Cardiac muscle cell (in vitro differentiated cells and primary cell): ENCODE data around the gene SPRED2. TPM values are rescaled to one million over a fixed set of nuclear protein-coding genes. Genes with fewer than 3 reads are reported as not detected.
A peak's percentile ranks its signal among the peaks of the same experiment; 100 is the strongest.

Experiments used
- DNase-seq, 2 donors: peaks; one replicate each; pipeline versions ENCODE4 v3.0.0 to v3.0.0-alpha.2; 2010 to 2017; ENCODE audit warnings: low read depth in 1 of 2, low spot score in 1 of 2
- H3K27ac ChIP-seq: fragments of 200-600 bp; sonication (generic); 2 replicates; pipeline ENCODE4 v1.5.1; 2016
- H3K27me3 ChIP-seq: fragments of 200-600 bp; sonication (generic); 2 replicates; pipeline ENCODE4 v1.6.0; 2016; ENCODE audit warnings: control low read depth
- H3K36me3 ChIP-seq: fragments of 200-600 bp; sonication (generic); 2 replicates; pipeline ENCODE4 v1.5.1; 2016; ENCODE audit warnings: control low read depth
- H3K4me1 ChIP-seq: fragments of 200-600 bp; sonication (generic); 2 replicates; pipeline ENCODE4 v1.8.1; 2017; ENCODE audit warnings: low read depth, mild to moderate bottlenecking, mixed run types
- H3K4me3 ChIP-seq: fragments of 200-600 bp; sonication (generic); 2 replicates; pipeline ENCODE4 v1.5.1; 2016; ENCODE audit warnings: mild to moderate bottlenecking
- H3K9me3 ChIP-seq: fragments of 200-600 bp; sonication (generic); 2 replicates; pipeline ENCODE4 v1.5.1; 2017; ENCODE audit warnings: low read depth, mild to moderate bottlenecking, control low read depth
- CTCF ChIP-seq: IDR thresholded peaks from 2 replicates; pipeline ENCODE4 v1.5.1; 2012; ENCODE audit warnings: low read depth, mild to moderate bottlenecking, low read length
- polyA plus RNA-seq: library from polyadenylated mRNA; unstranded; fragments of >200 nt; fragmentation: Nextera tagmentation; extraction: Ambion mirVana; gene quantifications from 2 replicates; pipeline ENCODE4 v1.2.1, GENCODE V29; 2016
- total RNA-seq: library from RNA; depleted of rRNA; stranded (reverse); fragments of >200 nt; gene quantifications from 2 replicates; pipeline ENCODE4 v1.2.3, GENCODE V29; 2016

SPRED2 gene
- total and polyA plus RNA-seq, 2 experiments from 2014 or later, result 11.7 to 18.9 TPM

- no peak for TF ChIP-seq CTCF
- H3K36me3 ChIP-seq, result no peaks in the 10 kb centered on the region
- peak in 1 of 2 donors; percentile 87 for DNase-seq
- H3K4me3 ChIP-seq, result no peak overlapping the region
- no peaks in the 10 kb centered on the region for H3K27me3 ChIP-seq
- H3K27ac ChIP-seq, result no peak overlapping the region
- H3K9me3 ChIP-seq, result no peaks in the 10 kb centered on the region
- peaks cover 4% of the 10 kb centered on the region for H3K4me1 ChIP-seq
These were observed 49.5 kb downstream of the SPRED2 start for GRCh38 chr2:65382776-65383357.

- Histone ChIP-seq H3K27ac (no peak overlapping the region), H3K4me3 (no peak overlapping the region), H3K9me3 (no peaks in the 10 kb centered on the region), H3K36me3 (no peaks in the 10 kb centered on the region), H3K27me3 (no peaks in the 10 kb centered on the region), H3K4me1 (peaks cover 8% of the 10 kb centered on the region)
- TF ChIP-seq CTCF, result no peak
- DNase-seq, result no peak
These were observed 50.1 kb downstream of the SPRED2 start for GRCh38 chr2:65382323-65382722.

- no peak for TF ChIP-seq CTCF
- Histone ChIP-seq H3K4me1 (peaks cover 8% of the 10 kb centered on the region), H3K27me3 (no peaks in the 10 kb centered on the region), H3K27ac (no peak overlapping the region), H3K4me3 (no peak overlapping the region), H3K36me3 (no peaks in the 10 kb centered on the region), H3K9me3 (no peaks in the 10 kb centered on the region)
- DNase-seq, result no peak
These were observed 50.8 kb downstream of the SPRED2 start for GRCh38 chr2:65381607-65382051.

DNA sequence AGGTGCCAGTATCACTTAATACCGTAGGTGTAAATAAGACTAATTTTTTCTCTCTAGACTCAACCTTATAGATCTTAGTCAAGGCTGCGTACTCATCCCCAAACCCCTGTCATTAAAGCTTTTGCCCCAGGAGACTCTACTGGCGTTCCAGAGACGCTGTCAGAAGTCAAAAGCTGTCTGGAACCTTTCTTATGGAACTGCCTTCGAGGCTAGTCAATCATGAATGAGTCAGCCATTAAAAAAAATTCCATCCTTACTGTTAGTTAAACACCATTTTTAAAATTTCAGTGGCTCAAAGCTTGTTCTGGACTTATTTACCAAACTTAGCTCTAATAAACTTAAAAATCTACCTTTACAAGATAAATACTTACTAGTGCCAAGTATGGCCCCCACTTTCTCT is 52.1 kb downstream of the SPRED2 start:
- Histone ChIP-seq H3K4me1 (peaks cover 8% of the 10 kb centered on the region), H3K4me3 (no peak overlapping the region), H3K36me3 (no peaks in the 10 kb centered on the region), H3K27ac (no peak overlapping the region), H3K9me3 (no peaks in the 10 kb centered on the region), H3K27me3 (no peaks in the 10 kb centered on the region)
- DNase-seq, result no peak
- TF ChIP-seq CTCF, result no peak

DNA sequence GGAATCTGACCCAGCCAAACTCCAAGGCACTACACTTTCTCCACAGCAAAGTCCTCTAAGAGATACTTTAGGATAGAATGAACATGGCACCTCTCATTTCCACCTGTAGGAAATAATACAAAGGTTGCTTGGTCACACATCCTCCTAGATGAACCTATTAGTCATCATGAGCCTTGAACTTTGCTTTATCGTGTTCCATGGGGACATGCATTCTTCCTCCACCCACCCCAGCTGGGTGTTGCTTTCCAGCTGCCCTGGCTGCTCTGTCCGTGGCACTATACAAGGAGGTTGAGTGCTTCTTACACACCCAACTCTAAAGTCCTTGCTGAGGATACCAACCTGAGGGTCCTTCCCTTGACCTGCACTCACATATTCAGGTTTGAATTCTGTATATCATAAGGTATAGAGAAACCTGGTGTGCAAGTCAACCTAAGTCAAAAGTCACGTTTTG is 52.7 kb downstream of the SPRED2 start:
- Histone ChIP-seq H3K4me1 (peaks cover 8% of the 10 kb centered on the region), H3K36me3 (no peaks in the 10 kb centered on the region), H3K4me3 (no peak overlapping the region), H3K9me3 (no peaks in the 10 kb centered on the region), H3K27ac (no peak overlapping the region), H3K27me3 (no peaks in the 10 kb centered on the region)
- no peak for TF ChIP-seq CTCF
- DNase-seq, result no peak

- no peaks in the 10 kb centered on the region for H3K9me3 ChIP-seq
- no peaks in the 10 kb centered on the region for H3K36me3 ChIP-seq
- DNase-seq, result no peak
- no peak overlapping the region for H3K27ac ChIP-seq
- no peaks in the 10 kb centered on the region for H3K27me3 ChIP-seq
- no peak overlapping the region for H3K4me3 ChIP-seq
- no peak for TF ChIP-seq CTCF
- peaks cover 12% of the 10 kb centered on the region for H3K4me1 ChIP-seq
These were observed 53.2 kb downstream of the SPRED2 start for GRCh38 chr2:65379223-65379622.
